Stromal cell of bone marrow (primary cell): ENCODE results near the gene CCN5.
"Not testable (repeated sequence)": the region's sequence is repeated elsewhere in the genome, so short reads cannot be mapped to it uniquely, and the experiment has no call there.

Experiments
- DNase-seq: peaks from one replicate; pipeline ENCODE4 v3.0.0-alpha.2; 2012; ENCODE audit warnings: low read depth

The CCN5 gene

GRCh38 chr20:44695295-44695673, 19.9 kb upstream of the CCN5 start:
- DNase-seq, result no peak

DNA sequence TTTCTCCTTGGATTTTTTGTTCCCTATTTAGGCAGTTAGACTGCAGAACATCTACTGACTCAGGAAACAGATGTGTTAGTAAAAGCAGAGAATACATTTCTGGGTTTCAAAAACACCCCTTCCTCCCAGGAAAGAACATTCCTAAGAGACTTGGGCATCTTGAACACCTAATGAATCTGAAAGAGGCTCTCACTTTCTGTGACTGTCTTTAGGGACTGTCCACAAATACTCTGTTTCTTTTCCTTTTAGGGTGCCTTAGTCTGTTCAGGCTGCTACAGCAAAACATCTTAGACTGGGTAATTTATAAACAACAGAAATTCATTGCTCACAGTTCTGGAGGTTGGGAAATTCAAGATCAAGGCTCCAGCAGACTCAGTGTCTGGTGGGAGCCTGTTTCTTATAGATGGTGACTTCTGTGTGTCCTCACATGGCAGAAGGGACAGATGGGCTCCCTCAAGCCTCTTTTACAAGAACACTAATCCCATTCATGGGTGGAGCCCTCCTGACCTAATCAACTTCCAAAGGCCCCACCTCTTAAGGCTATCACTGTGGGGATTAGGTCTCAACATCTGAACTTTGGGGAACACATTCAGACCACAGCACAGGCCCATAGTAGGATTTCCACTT, 19.4 kb upstream of the CCN5 start:
- DNase-seq, result no peak

DNA sequence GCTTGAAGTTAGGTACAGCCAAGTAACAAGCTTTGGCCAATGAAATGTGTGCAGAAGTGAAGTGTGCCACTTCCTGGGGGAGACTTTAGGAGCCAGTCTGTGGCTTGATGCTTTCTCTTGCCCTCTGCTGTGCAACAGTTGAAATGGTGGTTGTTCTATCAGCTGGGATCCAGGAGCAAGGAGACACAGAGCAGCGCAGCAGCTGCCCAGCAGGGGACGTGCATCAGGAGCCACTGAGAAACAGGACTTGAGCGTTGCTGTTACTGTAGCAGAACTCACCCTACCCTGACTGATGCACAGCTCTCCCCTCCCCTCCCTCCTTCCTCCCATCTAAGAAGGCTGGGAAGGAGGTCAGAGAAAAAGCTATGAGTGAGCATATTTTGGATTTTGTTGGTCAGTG, 18.9 kb upstream of the CCN5 start:
- no peak for DNase-seq

GRCh38 chr20:44697041-44697440, 18.1 kb upstream of the CCN5 start:
- DNase-seq, result not testable (repeated sequence)

- DNase-seq, result no peak
These were observed 16.8 kb upstream of the CCN5 start for GRCh38 chr20:44698351-44698750.

GRCh38 chr20:44700306-44700705, 14.9 kb upstream of the CCN5 start:
- no peak for DNase-seq

DNA sequence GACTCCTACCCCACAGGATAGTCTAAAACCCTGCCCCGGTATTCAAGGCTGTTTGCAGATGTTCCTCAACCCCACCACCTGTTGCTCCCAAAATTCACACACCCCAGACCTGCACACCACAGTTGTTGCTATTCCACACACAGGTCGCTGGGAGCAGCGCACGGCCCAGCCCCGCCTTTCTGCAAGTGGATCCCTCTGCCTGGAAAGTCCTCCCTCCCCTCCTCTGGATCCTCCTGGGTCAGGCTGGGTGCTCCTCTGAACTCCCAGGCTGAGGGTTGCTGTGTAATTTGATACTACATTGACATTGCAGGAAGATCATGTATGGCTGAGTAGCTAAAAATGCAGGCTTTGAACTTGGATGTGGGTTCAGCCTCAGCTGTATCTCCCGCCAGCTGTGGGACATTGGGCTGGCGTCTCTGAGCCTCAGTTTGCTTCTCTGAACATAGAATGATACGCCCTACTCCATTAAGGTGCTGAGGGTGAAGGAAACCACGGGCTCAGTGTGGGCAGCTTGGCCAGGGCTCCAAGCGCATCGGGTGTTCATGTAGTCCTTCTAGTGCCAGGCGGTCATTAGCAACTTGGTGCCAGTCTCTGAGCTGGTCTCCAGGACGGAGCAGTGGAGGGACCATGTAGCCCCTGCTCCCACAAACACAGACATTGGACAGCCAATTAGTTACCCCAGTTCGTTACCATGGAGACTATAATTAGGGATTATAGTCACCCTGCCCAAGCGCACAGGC, 13.9 kb upstream of the CCN5 start:
- no peak for DNase-seq

- no peak for DNase-seq
These were observed 13.3 kb upstream of the CCN5 start for GRCh38 chr20:44701858-44702256.

DNA sequence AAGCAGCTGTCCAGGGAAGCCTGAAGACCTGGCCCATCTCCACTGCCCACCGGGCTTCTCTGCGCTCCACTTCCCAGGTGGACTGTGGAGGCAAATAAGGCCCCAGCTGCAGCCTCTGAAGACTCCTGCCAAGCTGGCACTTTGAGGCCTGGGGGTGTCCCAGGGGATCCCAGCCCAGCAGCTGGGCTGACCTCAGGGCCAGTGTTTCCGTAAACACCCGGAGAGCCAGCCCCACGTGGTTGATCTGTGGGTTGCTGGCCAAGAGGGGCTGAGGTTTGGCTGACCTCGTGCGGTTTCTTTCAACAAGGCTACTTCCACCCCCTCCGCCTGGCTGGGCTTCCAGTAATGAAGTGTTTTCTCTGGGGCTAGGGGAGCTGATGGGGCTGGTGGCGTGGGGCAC, 12.4 kb upstream of the CCN5 start:
- DNase-seq, result peak; percentile 97

DNA sequence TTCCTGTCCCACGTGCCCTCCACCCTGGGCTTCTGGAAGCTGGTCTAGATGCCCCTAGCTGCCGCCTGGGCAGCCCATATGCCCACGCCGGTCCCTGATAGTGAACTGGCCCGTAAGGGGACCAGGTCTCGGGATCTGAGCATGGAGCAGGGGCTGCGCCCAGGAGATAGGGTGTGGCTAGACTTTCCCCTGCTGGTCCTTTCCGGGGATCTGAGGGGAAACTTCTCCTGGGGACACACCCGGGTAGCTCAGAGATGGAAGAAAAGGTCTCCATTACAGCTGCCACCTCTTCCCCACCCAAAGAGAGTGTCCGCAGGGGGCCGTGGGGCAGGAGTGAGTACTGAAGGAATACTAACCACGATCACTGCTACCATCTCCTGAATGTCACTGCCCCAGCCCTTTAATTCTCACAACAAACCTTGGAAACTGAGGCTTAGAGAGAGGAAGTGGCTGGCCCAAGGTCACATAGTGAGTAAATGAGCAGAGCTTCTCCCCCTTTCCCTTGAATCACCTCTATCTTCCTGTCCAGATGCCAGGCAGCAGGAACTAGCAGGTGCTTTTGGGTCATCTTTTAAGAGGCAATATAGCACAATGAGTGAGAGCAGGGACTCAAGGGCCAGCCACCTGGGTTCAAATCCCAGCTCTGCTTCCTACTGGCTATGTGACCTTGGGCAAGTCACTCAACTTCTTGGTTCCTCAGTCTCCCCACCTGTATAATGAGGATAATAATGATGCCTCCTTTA, 11.8 kb upstream of the CCN5 start:
- no peak for DNase-seq

GRCh38 chr20:44703956-44704488, 11.1 kb upstream of the CCN5 start:
- no peak for DNase-seq

DNA sequence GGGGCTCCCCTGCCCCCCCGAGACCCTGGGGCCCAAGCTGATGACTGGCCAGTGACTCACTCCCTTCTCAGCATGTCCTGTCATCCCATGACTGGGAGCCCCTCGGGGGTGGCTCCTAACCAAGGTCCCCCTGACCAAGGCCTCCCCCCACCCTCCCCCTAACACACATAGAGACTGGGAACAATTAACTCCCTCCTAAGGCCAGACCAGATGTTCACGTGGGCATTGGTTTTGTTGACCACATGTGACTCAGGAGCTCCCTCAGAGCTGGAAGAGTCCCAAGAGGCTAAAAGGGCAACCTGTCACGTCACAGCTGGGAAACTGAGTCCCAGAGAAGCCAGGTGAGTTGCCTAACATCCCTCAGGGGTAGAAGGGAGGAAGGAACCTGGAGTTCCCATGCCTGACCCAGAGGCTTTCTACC, 10.6 kb upstream of the CCN5 start:
- peak; percentile 92 for DNase-seq

GRCh38 chr20:44705364-44706094, 9.6 kb upstream of the CCN5 start:
- no peak for DNase-seq

- peak; percentile 98 for DNase-seq
These were observed 8.7 kb upstream of the CCN5 start for GRCh38 chr20:44706301-44707017.

DNA sequence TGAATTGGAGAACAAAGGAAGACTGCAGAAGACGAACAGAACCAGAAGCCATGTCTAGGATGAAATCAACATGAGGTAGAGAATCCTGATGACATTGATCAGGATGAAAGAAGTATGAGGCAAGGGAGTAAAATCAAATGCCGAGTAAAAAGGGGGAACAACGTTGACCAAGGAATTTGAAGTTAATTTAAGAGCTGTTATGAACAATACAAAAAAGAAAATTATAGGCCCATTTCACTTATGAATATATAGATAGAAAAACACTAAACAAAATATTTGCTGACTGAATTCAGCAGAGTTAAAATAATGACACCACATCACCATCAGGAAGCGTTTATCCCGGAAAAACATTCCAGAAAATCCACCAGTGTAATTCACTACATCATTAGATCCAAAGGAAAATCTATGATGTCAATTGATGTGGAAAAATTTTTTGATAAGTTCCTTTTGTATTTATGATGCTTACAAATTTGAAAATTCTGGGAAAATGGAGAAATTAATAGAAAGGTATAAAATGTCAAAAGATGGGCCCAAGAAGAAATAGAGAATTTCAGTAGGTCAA, 8.1 kb upstream of the CCN5 start:
- no peak for DNase-seq

GRCh38 chr20:44709380-44709779, 5.8 kb upstream of the CCN5 start:
- DNase-seq, result no peak

DNA sequence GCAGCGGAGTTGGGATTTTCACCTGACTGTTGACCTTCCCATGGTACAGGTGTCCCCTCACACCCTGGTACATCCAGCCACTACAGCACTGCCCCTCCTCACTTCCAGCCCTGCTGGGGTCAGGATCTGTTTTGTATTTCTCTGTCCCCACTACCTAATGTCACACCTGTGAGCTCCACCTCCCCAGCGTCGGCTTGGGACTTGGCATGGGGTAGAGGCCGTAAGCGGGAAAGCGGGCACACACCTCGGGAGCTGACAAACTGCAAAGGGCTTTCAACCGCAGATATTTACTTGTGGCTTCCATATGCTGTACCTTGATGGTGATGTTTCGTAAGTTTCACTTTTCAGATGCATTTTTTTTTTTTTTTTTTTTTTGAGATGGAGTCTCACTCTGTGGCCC, 5.4 kb upstream of the CCN5 start:
- no peak for DNase-seq

DNA sequence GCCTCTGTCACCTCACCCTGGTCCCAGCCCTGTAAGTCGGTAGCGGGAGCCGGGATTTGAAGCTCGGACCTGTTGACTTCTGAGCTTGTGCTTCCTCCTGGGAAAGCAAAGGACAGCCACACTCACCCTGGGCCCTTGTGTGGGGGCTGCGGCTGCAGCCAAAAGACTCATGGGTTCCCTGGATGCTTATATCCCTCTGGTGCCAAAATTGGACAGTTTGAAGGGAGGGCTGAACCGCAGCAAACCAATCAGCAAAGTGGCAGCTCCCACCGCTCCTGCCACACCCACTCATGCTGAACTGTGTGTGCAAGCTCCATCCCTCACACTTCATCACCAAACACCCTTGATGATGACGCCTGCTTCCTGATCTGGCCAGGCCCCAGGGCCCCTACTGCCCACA, 3.9 kb upstream of the CCN5 start:
- no peak for DNase-seq

DNA sequence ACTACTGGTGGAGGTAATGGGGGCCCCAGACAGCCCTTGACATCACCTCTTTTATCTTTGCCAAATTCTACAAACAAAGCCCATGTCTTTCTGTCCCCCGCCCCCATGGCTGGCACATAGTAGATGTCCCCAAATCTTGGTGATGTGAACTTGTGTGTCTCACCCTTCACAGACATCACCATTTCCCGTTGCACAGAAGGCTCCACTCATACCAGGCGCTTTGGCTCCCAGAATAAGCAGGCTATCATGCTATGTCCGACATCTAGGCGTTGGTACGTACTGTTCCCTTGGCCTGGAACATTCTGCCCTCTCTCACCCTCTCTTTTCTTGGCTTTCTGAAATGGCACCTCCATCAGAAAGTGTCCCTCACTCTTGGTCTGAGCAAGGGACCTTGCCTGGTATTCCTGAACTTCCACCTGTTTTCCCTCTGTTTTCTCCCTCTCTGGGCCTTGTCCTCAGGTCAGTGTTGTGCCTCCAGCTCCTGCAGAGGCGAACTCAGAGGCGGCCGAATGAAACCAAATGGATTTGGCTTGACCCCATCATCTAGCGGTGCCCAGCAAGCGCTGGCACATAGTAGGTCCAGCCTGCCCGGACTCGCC, 968 bp upstream of the CCN5 start:
- no peak for DNase-seq

GRCh38 chr20:44715499-44716308, 535 bp downstream of the CCN5 start:
- DNase-seq, result no peak
